ENCODE results near the gene PSMC4. TPM values are rescaled to one million over a fixed set of nuclear protein-coding genes. Genes with fewer than 3 reads are reported as not detected.

PSMC4 gene
- total RNA-seq, 1 experiment from 2014 or later: 2,386 TPM

GRCh38 chr19:39935364-39935661 is 35.7 kb upstream of the PSMC4 start:
- peak; percentile 49 for ATAC-seq
- Histone ChIP-seq H3K4me1 (ENCODE audit: control insufficient read depth, insufficient read depth, low read length) (no peaks in the 10 kb centered on the region), H3K27ac (ENCODE audit: low read length) (no peak overlapping the region), H3K4me3 (ENCODE audit: low read depth in 2 of 2, low read length in 2 of 2) (no peak overlapping the region), H3K36me3 (ENCODE audit: control insufficient read depth, insufficient read depth, low read length) (no peaks in the 10 kb centered on the region), H3K9me3 (ENCODE audit: control insufficient read depth, insufficient read depth, low read depth, low read length) (peaks cover 3% of the 10 kb centered on the region; the same call in 1 of the 2 replicates), H3K27me3 (ENCODE audit: control insufficient read depth, insufficient read depth, low read length) (peaks cover 33% of the 10 kb centered on the region)
- in situ Hi-C loops (cut with HindIII; ENCODE audit: low pct_unique_long_range_greater_than_20kb, low sequenced_read_pairs): loop anchor here (5.0 to 25.0 kb wide), 8 partner anchors 37 to 948 kb away; partner anchors contain the start of genes FBXO17, PSMC4 and ZNF780A
- BruUV-seq (replicated peaks): no TSS peak
- TF ChIP-seq REST (IDR thresholded peaks at IDR 0.05; ENCODE audit: insufficient read depth in 1 of 2, low read depth in 2 of 2, low read length in 1 of 2) (no peak), POLR2AphosphoS5 (IDR thresholded peaks at IDR 0.05; ENCODE audit: low read depth, low read length) (no peak), TCF7L2 (IDR thresholded peaks at IDR 0.05; ENCODE audit: low read depth, low read length) (no peak), CTCF (IDR thresholded peaks at IDR 0.05) (no peak), SIN3A (IDR thresholded peaks at IDR 0.05; ENCODE audit: borderline replicate concordance, insufficient read depth, low read depth, low read length) (no peak)
- no peak for DNase-seq (ENCODE audit: low read depth, low spot score)
- ChIA-PET CTCF (interaction anchor here (0.7 to 3.3 kb wide), 5 partner anchors 16 to 374 kb away, joined by 3 to 19 read pairs (median 14); partner anchors contain the start of gene PSMC4), POLR2A (interaction anchor here (0.9 to 1.2 kb wide), 2 partner anchors 9 to 16 kb away, joined by 3 to 4 read pairs; no protein-coding TSS in a partner anchor)
- intact Hi-C loops (cut with micrococcal nuclease; ENCODE audit: unreplicated experiment): no loop called here

GRCh38 chr19:39936020-39936419 is 34.9 kb upstream of the PSMC4 start:
- no TSS peak for BruUV-seq (replicated peaks)
- in situ Hi-C loops (cut with HindIII; ENCODE audit: low pct_unique_long_range_greater_than_20kb, low sequenced_read_pairs): loop anchor here (5.0 to 25.0 kb wide), 8 partner anchors 36 to 949 kb away; partner anchors contain the start of genes FBXO17, PSMC4 and ZNF780A
- TF ChIP-seq CTCF (IDR thresholded peaks at IDR 0.05) (no peak), TCF7L2 (IDR thresholded peaks at IDR 0.05; ENCODE audit: low read depth, low read length) (no peak), REST (IDR thresholded peaks at IDR 0.05; ENCODE audit: insufficient read depth in 1 of 2, low read depth in 2 of 2, low read length in 1 of 2) (no peak), SIN3A (IDR thresholded peaks at IDR 0.05; ENCODE audit: borderline replicate concordance, insufficient read depth, low read depth, low read length) (no peak), POLR2AphosphoS5 (IDR thresholded peaks at IDR 0.05; ENCODE audit: low read depth, low read length) (no peak)
- DNase-seq (ENCODE audit: low read depth, low spot score) (no peak), ATAC-seq (peak; percentile 47)
- Histone ChIP-seq H3K4me1 (ENCODE audit: control insufficient read depth, insufficient read depth, low read length) (no peaks in the 10 kb centered on the region), H3K36me3 (ENCODE audit: control insufficient read depth, insufficient read depth, low read length) (no peaks in the 10 kb centered on the region), H3K27me3 (ENCODE audit: control insufficient read depth, insufficient read depth, low read length) (peaks cover 40% of the 10 kb centered on the region), H3K27ac (ENCODE audit: low read length) (no peak overlapping the region), H3K9me3 (ENCODE audit: control insufficient read depth, insufficient read depth, low read depth, low read length) (peaks cover 10% of the 10 kb centered on the region; the same call in 1 of the 2 replicates), H3K4me3 (ENCODE audit: low read depth in 2 of 2, low read length in 2 of 2) (no peak overlapping the region)
- ChIA-PET CTCF (interaction anchor here (0.5 to 3.1 kb wide), 6 partner anchors 16 to 496 kb away, joined by 3 to 19 read pairs (median 4); partner anchors contain the start of gene PSMC4), POLR2A (interaction anchor here (0.6 to 1.2 kb wide), 5 partner anchors 10 to 255 kb away, joined by 3 to 5 read pairs (median 4); no protein-coding TSS in a partner anchor)
- intact Hi-C loops (cut with micrococcal nuclease; ENCODE audit: unreplicated experiment): no loop called here
